Spleen (tissue), 7 donors: Measurements from ENCODE around the gene CCNY.
"Not testable (repeated sequence)": the region's sequence is repeated elsewhere in the genome, so short reads cannot be mapped to it uniquely, and the experiment has no call there.

ENCODE experiments used
- POLR2A ChIP-seq, 3 donors: fragments of 450-650 bp; IDR thresholded peaks; one replicate each; pipeline ENCODE4 v1.5.1; 2017; ENCODE audit warnings: antibody characterized with exemption in 3 of 3, mild to moderate bottlenecking in 1 of 3
- TF ChIP-seq, protein P1 (sequence below), 11 experiments: fragments of 200-600 bp in 7 of 11; fragments of 450-650 bp in 4 of 11; sonication (generic) in 4 of 11; IDR thresholded peaks in 8 of 11; conservative IDR thresholded peaks in 3 of 11; 1 replicate in 7 of 11; 2 replicates in 4 of 11; pipeline versions ENCODE4 v1.4.0 to v1.8.0; 2016 to 2021; ENCODE audit warnings: antibody characterized with exemption in 11 of 11, inconsistent platforms in 4 of 11, mild to moderate bottlenecking in 1 of 11
- donor health status: DM: no; HTN: no; CAD: no; lungs with moderate emphysema.
- donor health status: DM: no; HTN: no; CAD: no.
- donor health status: DM: no; HTN: no; CAD: no.

DNA sequence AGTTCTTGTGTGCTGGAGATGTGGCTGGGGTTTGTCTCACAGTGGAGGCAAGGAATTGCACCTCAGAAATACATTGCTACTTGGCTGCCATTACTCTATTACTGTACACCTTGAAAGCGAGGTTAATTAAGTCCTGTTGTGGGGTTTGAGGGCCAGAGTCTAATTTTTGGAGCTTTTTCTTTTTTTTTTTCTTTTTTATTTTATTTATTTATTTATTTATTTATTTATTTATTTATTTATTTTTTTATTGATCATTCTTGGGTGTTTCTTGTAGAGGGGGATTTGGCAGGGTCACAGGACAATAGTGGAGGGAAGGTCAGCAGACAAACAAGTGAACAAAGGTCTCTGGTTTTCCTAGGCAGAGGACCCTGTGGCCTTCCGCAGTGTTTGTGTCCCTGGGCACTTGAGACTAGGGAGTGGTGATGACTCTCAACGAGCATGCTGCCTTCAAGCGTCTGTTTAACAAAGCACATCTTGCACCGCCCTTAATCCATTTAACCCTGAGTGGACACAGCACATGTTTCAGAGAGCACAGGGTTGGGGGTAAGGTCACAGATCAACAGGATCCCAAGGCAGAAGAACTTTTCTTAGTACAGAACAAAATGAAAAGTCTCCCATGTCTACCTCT, 69.8 kb downstream of the CCNY start:
- TF ChIP-seq, protein P1, sequence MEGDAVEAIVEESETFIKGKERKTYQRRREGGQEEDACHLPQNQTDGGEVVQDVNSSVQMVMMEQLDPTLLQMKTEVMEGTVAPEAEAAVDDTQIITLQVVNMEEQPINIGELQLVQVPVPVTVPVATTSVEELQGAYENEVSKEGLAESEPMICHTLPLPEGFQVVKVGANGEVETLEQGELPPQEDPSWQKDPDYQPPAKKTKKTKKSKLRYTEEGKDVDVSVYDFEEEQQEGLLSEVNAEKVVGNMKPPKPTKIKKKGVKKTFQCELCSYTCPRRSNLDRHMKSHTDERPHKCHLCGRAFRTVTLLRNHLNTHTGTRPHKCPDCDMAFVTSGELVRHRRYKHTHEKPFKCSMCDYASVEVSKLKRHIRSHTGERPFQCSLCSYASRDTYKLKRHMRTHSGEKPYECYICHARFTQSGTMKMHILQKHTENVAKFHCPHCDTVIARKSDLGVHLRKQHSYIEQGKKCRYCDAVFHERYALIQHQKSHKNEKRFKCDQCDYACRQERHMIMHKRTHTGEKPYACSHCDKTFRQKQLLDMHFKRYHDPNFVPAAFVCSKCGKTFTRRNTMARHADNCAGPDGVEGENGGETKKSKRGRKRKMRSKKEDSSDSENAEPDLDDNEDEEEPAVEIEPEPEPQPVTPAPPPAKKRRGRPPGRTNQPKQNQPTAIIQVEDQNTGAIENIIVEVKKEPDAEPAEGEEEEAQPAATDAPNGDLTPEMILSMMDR (IDR thresholded peaks at IDR 0.05 in 8 of 11, conservative IDR thresholded peaks at IDR 0.05 in 3 of 11): not testable (repeated sequence)
- TF ChIP-seq POLR2A (IDR thresholded peaks at IDR 0.05): not testable (repeated sequence)
